ENCODE data around the gene FHIT.

The FHIT gene

DNA sequence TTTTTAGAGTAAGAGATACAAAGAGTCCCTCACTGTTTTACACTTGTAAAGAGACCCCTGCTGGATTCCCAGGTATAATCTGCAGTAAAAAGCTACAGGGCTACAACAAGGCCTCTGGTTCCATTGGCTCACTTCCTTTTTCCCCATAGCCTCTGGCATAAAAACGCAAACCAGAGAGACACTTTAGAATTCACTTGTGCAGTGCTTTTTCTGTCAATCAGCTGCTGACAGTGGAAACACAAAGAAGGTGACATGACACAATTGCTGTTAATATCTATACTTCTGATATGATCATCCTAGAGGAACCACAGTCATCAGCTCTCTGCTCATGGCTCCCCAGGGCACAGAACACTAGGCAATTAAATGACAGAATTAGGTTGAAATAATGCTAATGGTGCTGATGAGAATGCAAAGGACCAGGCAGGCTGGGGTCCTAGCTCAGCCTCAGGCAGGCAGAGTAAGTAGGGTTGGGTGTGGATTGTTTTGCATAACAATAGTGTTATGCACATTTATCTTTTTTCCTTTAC is 1533.5 kb downstream of the FHIT start:
- peak; percentile 34 for DNase-seq

DNA sequence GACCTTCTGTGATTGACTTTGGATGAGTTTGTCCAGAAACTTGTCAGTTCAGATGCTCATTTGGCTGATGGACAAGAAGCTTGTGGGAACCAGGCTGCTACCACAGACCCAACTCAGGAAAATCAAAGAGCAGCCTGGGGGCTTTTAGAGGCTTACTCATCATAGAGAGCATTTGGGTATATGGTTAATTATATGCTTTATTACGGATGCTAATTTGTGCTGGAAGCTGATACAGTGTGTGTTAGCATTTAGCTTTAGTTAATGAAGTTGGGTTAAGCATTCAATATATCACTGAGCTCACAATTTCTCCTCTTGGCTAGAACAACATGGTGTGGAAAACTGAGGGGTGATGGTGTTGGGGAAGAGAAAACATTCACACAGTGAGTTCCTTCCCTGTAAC is 1537.2 kb downstream of the FHIT start:
- no peak for DNase-seq

- DNase-seq = no peak
These were observed 1540.7 kb downstream of the FHIT start for GRCh38 chr3:59710554-59710953.

DNA sequence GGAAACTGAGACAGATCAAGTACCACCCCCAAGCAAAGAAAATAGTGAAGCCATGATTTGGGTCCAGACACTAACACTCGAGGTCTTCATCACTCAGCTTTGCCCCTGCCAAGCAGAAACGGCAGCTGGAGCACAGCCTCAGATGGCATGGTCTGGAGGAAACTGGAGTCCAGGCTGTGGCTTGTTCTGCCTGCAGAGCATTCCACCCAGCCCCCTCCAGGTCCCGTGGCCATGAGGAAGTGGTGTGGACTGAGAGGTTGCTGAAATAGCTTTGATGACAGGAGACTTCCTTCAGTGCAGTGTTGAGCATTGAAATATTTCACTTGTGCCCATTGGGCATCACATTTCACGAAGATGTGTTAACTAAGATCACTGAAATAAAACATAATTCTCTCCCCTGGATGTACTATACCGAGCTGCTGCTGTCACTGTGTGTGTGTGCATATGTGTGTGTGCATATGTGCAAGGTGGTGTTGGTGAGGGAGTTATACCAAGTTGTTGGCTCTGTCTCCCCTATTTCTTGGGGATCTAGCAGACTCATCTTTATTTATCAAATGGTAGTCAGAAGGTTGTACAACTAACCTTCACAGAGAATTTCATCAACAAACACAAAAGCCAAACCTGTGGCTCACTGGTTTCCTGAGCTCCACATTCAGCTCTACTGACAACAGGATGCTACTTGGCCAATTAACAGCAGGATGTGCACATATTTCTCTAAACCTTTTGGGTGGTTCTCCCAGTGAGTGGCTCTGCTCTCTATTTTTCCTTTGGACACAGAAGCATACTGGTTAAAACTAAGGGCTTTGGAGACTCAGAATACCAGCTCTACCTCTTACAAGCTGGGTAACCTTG is 1541.3 kb downstream of the FHIT start:
- DNase-seq = peak; percentile 85

- no peak for DNase-seq
These were observed 1543.0 kb downstream of the FHIT start for GRCh38 chr3:59708202-59708601.

- DNase-seq = no peak
These were observed 1547.0 kb downstream of the FHIT start for GRCh38 chr3:59704292-59704691.

DNA sequence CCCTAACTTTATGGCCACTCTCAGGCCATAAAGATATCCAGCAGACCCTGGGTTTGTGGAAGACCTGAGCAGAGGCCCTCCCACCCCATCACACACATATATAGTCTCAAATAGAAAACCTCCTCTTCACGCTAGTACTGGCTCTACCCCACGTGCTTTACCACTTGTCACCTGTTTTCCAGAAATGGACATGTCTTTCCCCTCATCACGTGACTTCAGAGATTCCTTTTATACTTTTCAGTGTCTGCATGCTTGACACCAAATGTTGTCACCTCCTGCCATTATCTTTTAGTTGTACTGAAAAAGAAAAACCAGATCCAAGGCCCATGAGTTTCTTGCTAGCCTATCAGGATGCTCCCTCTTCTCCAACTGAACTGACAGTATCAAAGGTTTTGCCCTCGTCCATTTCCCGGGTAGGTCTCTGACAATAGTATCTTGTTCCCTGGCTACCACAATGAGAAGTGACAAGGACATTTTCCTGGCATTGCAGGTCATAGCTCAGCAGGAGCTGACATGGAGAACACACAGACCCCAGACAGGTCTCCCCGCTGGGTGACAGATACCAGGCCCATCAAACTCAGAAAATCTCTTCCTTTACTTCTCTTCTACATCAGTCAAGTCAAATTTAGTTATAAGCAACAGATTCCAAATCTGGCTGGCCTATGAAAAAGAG is 1551.5 kb downstream of the FHIT start:
- DNase-seq = no peak
